PC-9 (cell line): ENCODE data around the gene RPS17. TPM values are rescaled to one million over a fixed set of nuclear protein-coding genes. Genes with fewer than 3 reads are reported as not detected.

ENCODE experiments used
- BruUV-seq: library from RNA; stranded (reverse); fragments of 400-500 nt; replicated peaks from 2 replicates; lab custom pipeline; 2021; lab: Mats Ljungman, UMichigan
- CTCF ChIA-PET: fragments of 300-600 bp; sonication (Branson Sonifier 250); formaldehyde crosslinking; loops from one replicate; lab custom pipeline; 2022; ENCODE audit warnings: antibody characterized with exemption; lab: Charles Lee
- POLR2A ChIA-PET: fragments of 300-600 bp; sonication (Branson Sonifier 250); formaldehyde crosslinking; loops from one replicate; lab custom pipeline; 2022; ENCODE audit warnings: antibody characterized with exemption; ENCODE audit not compliant: unreplicated experiment; lab: Charles Lee
- DNase-seq, 2 experiments: peaks; one replicate each; pipeline versions ENCODE4 v3.0.0 to v3.0.0-alpha.2; 2015 to 2022; ENCODE audit warnings: mixed read lengths in 1 of 2
- H2AFZ ChIP-seq: fragments of 200-600 bp; sonication (generic); 2 replicates; pipeline ENCODE4 v1.8.1; 2017; ENCODE audit warnings: antibody characterized with exemption
- H3F3A ChIP-seq: fragments of 200-600 bp; sonication (generic); 2 replicates; pipeline ENCODE4 v1.8.1; 2017; ENCODE audit warnings: antibody characterized with exemption, mild to moderate bottlenecking, low read depth; ENCODE audit not compliant: insufficient read depth
- H3K27ac ChIP-seq: fragments of 200-600 bp; sonication (generic); 2 replicates; pipeline ENCODE4 v1.6.1; 2016; ENCODE audit warnings: mixed run types
- H3K27me3 ChIP-seq: fragments of 200-600 bp; sonication (generic); 2 replicates; pipeline ENCODE4 v1.6.1; 2016; ENCODE audit warnings: low read depth, mixed run types; ENCODE audit not compliant: insufficient read depth
- H3K36me3 ChIP-seq: fragments of 200-600 bp; sonication (generic); 2 replicates; pipeline ENCODE4 v1.6.1; 2016; ENCODE audit warnings: low read depth, mixed run types
- H3K4me1 ChIP-seq: fragments of 200-600 bp; sonication (generic); replicated peaks from 2 replicates; pipeline ENCODE4 v1.6.1; 2016; ENCODE audit warnings: mixed run types; ENCODE audit not compliant: insufficient read depth
- H3K4me2 ChIP-seq: fragments of 200-600 bp; sonication (generic); 2 replicates; pipeline ENCODE4 v1.6.1; 2017; ENCODE audit warnings: mixed run types
- H3K4me3 ChIP-seq: fragments of 200-600 bp; sonication (generic); 2 replicates; pipeline ENCODE4 v1.6.1; 2016; ENCODE audit warnings: mixed run types
- H3K79me2 ChIP-seq: fragments of 200-600 bp; sonication (generic); 2 replicates; pipeline ENCODE4 v1.6.1; 2017; ENCODE audit warnings: low read depth, mixed run types
- H3K9me2 ChIP-seq: fragments of 200-600 bp; sonication (generic); 2 replicates; pipeline ENCODE4 v1.8.1; 2017; ENCODE audit warnings: mild to moderate bottlenecking; ENCODE audit not compliant: insufficient read depth
- H3K9me3 ChIP-seq: fragments of 200-600 bp; sonication (generic); 2 replicates; pipeline ENCODE4 v1.8.1; 2016; ENCODE audit warnings: low read depth; ENCODE audit not compliant: insufficient read depth
- H4K20me1 ChIP-seq: fragments of 200-600 bp; sonication (generic); 2 replicates; pipeline ENCODE4 v1.8.1; 2017; ENCODE audit not compliant: insufficient read depth
- EZH2 ChIP-seq: fragments of 200-600 bp; sonication (generic); IDR thresholded peaks from 2 replicates; pipeline ENCODE4 v1.8.0; 2017; ENCODE audit warnings: antibody characterized with exemption, low read depth
- intact Hi-C: fragments of 100-400 bp; cut with micrococcal nuclease; formaldehyde crosslinking; loops from one replicate; pipeline ENCODE4 v1.10.0; 2022; ENCODE audit not compliant: unreplicated experiment
- total RNA-seq: library from RNA; stranded (reverse); gene quantifications from 2 replicates; pipeline ENCODE4 v1.2.3, GENCODE V29; 2021
- TF ChIP-seq, protein P1 (sequence below): fragments of 200-600 bp; sonication (generic); conservative IDR thresholded peaks from 2 replicates; pipeline ENCODE4 v1.6.1; 2017; ENCODE audit warnings: mixed run types, antibody characterized with exemption, mild to moderate bottlenecking, moderate library complexity

The RPS17 gene
- total RNA-seq, 1 experiment from 2014 or later: 1,891 TPM

DNA sequence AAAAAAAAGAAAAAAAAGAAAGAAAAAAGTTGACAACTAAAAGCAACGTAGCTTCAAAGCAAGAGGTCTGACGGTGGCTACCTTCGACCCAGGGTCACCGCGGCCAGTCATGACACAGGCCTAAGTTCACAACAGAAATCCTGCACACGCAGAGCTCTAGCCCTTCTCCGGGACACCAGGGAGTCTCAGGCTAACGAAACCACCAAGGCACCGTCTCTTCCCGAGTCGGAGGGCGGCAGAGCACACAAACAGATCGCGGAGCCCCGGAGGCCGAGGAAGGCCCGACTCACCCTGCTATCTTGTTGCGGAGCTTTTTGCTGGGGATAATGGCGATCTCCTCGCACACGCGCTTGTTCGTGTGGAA, 584 bp downstream of the RPS17 start:
- Histone ChIP-seq H3K9me3 (no peaks in the 10 kb centered on the region), H3K79me2 (peaks cover 38% of the 10 kb centered on the region), H3K36me3 (peaks cover 41% of the 10 kb centered on the region), H3F3A (peaks cover 50% of the 10 kb centered on the region), H3K9me2 (no peaks in the 10 kb centered on the region), H2AFZ (no peak overlapping the region), H3K27ac (peak overlapping the region; percentile 88), H3K27me3 (no peaks in the 10 kb centered on the region), H3K4me3 (peak overlapping the region; percentile 100), H4K20me1 (peaks cover 43% of the 10 kb centered on the region), H3K4me1 (peaks cover 15% of the 10 kb centered on the region; the same call in 1 of the 2 replicates), H3K4me2 (peak overlapping the region; percentile 96)
- no peak for TF ChIP-seq EZH2
- TF ChIP-seq, protein P1, sequence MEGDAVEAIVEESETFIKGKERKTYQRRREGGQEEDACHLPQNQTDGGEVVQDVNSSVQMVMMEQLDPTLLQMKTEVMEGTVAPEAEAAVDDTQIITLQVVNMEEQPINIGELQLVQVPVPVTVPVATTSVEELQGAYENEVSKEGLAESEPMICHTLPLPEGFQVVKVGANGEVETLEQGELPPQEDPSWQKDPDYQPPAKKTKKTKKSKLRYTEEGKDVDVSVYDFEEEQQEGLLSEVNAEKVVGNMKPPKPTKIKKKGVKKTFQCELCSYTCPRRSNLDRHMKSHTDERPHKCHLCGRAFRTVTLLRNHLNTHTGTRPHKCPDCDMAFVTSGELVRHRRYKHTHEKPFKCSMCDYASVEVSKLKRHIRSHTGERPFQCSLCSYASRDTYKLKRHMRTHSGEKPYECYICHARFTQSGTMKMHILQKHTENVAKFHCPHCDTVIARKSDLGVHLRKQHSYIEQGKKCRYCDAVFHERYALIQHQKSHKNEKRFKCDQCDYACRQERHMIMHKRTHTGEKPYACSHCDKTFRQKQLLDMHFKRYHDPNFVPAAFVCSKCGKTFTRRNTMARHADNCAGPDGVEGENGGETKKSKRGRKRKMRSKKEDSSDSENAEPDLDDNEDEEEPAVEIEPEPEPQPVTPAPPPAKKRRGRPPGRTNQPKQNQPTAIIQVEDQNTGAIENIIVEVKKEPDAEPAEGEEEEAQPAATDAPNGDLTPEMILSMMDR: no peak
- ChIA-PET POLR2A (interaction anchor here (0.6 to 0.7 kb wide), 2 partner anchors 208 to 274 kb away, joined by 5 to 7 read pairs; no protein-coding TSS in a partner anchor), CTCF (interaction anchor here (0.6 to 1.0 kb wide), 2 partner anchors 12 to 14 kb away, joined by 3 read pairs; no protein-coding TSS in a partner anchor)
- TSS peak; percentile 52 for BruUV-seq
- DNase-seq: no peak
- intact Hi-C loops: loop anchor here (1.0 to 2.0 kb wide), 3 partner anchors 211 to 461 kb away; partner anchors contain the start of gene WHAMM

DNA sequence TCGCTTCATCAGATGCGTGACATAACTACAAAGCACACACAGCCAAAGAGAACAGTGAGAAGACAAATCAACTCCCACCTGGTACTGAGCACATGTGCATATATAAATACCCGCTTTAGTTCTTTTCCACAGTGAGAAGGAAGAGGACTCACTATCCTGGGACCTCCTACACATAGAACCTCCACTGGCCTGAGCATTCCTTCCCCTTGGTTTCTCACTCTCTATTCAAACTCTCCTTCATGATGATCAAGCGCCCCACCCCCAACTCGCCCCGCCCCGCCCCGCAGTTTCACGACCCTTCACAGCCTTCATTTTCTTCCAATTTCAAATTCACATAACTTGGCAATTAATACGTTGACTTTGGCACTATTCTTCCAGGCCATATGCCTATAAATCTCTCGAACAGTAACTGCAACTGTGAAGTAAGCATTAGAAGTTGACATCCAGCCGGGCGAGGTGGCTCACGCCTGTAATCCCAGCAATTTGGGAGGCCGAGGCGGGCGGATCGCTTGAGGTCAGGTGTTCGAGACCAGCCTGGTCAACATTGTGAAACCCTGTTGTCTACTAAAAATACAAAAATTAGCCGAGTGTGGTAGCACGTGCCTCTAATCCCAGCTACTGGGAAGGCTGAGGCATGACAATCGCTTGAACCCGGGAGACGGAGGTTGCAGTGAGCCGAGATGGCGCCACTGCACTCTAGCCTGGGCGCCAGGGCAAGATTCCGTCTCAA, 1.1 kb downstream of the RPS17 start:
- ChIA-PET CTCF (interaction anchor here (0.6 kb wide), 1 partner anchor 12 kb away, joined by 3 read pairs; no protein-coding TSS in a partner anchor), POLR2A (interaction anchor here (0.6 to 0.7 kb wide), 2 partner anchors 208 to 274 kb away, joined by 5 to 7 read pairs; no protein-coding TSS in a partner anchor)
- peaks cover 41% of the 10 kb centered on the region for H3K36me3 ChIP-seq
- H3K27me3 ChIP-seq: no peaks in the 10 kb centered on the region
- TF ChIP-seq EZH2: no peak
- TF ChIP-seq, protein P1: no peak
- DNase-seq: no peak
- H4K20me1 ChIP-seq: peaks cover 43% of the 10 kb centered on the region
- intact Hi-C loops: no loop called here
- H3K9me3 ChIP-seq: no peaks in the 10 kb centered on the region
- H3K27ac ChIP-seq: peak overlapping the region; percentile 88
- H3K4me2 ChIP-seq: peak overlapping the region; percentile 96
- peaks cover 38% of the 10 kb centered on the region for H3K79me2 ChIP-seq
- peaks cover 55% of the 10 kb centered on the region for H3F3A ChIP-seq
- H3K9me2 ChIP-seq: no peaks in the 10 kb centered on the region
- H3K4me3 ChIP-seq: peak overlapping the region; percentile 100
- H2AFZ ChIP-seq: no peak overlapping the region
- H3K4me1 ChIP-seq: peaks cover 15% of the 10 kb centered on the region; the same call in 1 of the 2 replicates
- no TSS peak for BruUV-seq

DNA sequence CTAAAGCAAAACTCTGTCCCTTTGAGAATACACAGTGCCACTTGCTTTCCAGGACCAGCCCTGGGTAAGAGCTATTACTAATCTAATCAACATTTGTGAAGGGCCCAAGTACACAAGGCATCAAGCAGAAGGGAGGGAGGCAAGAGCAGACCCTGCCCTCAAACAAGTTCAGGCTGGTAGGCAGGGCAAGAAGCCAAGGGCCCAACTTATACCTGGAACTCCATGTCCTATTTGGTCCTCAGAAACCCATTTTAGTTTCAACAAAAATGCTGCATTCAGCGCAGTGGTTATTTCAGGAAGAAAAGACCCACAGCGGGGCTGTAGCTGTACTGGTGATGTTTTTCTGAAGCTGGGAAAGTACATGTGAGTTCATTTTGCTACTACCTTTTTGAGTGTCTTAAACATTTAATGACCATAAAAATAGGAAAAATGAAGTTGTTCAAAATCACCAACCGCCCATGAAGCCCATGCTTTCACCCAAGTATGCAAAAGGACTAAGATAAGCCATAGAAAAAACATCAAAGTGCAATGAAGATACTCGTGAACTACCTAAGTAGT, 2.8 kb downstream of the RPS17 start:
- ChIA-PET POLR2A (no interaction called here), CTCF (no interaction called here)
- H3K27ac ChIP-seq: peak overlapping the region; percentile 15; the same call in 1 of the 2 replicates
- peaks cover 68% of the 10 kb centered on the region for H3F3A ChIP-seq
- H3K36me3 ChIP-seq: peaks cover 41% of the 10 kb centered on the region
- H3K9me2 ChIP-seq: no peaks in the 10 kb centered on the region
- no peaks in the 10 kb centered on the region for H3K9me3 ChIP-seq
- intact Hi-C loops: no loop called here
- peaks cover 15% of the 10 kb centered on the region; the same call in 1 of the 2 replicates for H3K4me1 ChIP-seq
- H3K4me3 ChIP-seq: peak overlapping the region; percentile 100; the same call in 1 of the 2 replicates
- no peak for DNase-seq
- peak overlapping the region; percentile 96 for H3K4me2 ChIP-seq
- TF ChIP-seq EZH2: no peak
- TF ChIP-seq, protein P1: no peak
- no peak overlapping the region for H2AFZ ChIP-seq
- no peaks in the 10 kb centered on the region for H3K27me3 ChIP-seq
- BruUV-seq: no TSS peak
- peaks cover 38% of the 10 kb centered on the region for H3K79me2 ChIP-seq
- peaks cover 43% of the 10 kb centered on the region for H4K20me1 ChIP-seq
